CD4-positive, alpha-beta T cell treated with Interferon gamma for 1 hour (primary cell): ENCODE results near the gene NPR2.
A peak's percentile ranks its signal among the peaks of the same experiment; 100 is the strongest.

Experiments
- DNase-seq: peaks from one replicate; pipeline ENCODE4 v3.0.0-alpha.2; 2020

Gene NPR2

DNA sequence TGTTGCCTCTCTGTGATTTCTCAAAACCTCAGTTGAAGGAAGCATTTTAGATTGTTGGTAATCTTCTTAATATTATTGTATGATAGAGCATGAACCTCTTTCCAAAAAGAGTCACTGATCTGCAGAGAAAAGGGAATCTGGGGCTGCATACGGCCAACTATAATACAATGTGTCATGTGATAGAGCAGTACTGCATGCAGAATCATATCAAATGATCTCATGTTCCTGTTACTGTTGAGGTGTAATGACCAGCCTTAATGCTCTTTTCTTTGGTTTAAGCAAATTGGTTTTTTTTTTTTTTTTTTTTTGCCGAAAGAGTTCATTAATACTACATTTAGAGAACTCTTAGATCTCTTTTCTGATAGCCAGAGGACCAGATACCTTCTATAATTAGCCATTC, 24.4 kb upstream of the NPR2 start:
- no peak for DNase-seq

- DNase-seq = no peak
Measured at GRCh38 chr9:35767458-35767857, 23.9 kb upstream of the NPR2 start.

DNA sequence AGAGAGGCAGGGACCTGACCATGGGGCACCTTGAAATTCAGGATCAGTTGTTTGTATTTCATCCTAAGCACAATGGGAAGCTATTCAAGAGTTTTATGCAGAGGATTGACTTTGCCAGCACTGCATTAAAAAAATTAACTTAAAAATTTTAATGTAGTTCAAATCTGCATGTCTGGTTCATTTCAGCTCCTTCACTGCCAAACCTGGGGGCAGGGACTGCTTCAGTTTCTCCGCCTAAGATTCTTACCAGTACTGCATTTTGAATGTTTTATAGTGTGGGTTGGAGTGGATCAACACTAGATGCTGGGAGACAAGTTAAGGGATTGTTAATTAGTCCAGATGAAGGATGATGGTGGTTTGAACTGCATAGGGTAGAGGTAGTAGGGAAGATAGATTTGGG, 21.6 kb upstream of the NPR2 start:
- DNase-seq = no peak

- no peak for DNase-seq
Measured at GRCh38 chr9:35771075-35771433, 20.3 kb upstream of the NPR2 start.

DNA sequence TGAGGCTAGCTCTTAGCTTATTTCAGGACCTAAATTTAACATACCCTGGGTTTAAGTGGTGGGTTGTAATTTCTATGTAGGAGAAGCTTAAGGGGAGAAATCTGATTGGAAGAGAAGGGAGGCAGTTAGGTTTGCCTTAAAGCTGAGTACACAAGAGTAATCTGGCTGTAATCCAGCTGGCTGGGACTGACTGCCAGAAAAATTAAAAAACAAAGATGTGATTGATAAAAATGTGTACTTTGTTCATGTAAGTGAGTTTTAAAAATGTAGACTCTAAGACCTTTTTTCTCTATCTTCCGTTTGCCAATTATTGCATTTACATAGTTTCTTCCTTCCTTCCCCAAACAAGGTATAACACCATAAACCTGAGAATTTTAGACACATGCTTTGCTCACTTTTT, 19.9 kb upstream of the NPR2 start:
- no peak for DNase-seq

- DNase-seq = no peak
Measured at GRCh38 chr9:35771943-35772342, 19.4 kb upstream of the NPR2 start.

DNA sequence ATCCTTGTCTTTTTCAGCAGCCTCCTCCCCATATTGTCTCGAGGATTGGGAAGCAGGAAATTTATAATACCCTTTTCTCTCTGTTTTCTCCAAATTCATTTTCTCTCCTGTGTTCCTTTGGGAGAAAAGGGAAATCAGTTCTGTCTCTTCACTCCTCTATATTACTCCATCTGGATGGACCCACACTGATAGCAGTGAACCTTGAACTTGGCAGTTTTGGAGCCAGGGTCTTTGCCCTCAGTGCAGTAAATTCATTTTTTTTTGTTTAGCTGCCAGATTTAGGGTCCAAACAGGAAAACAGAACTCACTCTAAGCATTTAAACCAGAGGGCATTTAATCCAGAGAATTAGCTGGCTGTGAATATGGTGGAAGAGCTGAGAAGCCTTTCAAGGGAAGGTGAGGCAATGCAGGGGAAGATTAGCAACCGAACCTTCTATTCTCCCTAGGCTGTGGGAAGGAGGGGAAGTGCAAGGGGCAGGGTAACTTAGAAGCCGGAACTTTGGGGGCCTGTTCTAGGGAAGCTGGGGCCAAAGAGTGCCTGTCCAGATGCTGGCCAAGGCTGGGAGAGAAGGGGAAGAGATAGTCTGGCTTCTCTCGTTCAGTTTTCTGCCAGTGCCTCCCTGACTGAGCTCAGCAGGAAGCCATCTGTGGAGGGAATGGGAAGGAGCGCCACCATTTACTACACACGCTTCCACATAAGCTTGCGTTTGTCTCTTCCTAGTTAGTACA, 16.3 kb upstream of the NPR2 start:
- no peak for DNase-seq

DNA sequence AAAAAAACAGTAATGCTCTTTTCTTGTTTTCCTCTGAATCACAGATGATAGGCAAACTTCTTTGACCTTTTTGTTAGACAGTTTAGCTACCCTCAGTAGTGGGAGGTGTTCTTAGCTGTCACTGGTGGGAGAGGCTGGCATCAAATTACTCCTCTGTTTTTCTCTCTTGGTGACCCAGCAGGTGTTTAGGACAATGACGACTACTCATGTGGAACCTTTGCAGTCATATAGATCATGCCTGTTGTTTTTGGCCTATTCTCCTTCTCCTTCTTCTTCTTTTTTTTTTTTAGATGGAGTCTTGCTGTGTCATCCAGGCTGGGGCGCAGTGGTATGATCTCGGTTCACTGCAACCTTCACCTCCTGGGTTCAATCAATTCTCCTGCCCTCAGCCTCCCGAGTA, 15.4 kb upstream of the NPR2 start:
- DNase-seq = no peak

DNA sequence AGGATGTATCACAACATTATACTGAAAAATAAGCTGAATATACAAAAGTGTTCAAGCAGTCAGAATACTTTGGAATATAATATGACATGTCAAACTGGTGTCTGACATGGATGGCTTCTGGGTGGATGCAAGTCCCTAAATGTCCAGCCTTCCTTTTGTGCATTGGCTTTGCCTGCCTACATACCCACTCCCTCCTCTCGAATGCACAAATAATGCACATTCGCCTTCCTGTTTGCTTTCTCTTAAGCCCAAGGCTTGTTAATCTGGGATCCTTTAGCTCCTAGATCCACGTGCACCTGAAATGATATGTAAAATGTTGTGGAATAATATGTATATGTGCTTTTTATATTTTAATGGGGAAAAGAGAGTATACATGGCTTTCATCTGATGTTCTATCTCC, 12.9 kb upstream of the NPR2 start:
- DNase-seq = no peak

- DNase-seq = no peak
Measured at GRCh38 chr9:35781066-35781465, 10.3 kb upstream of the NPR2 start.

GRCh38 chr9:35783418-35783817, 8.0 kb upstream of the NPR2 start:
- no peak for DNase-seq

- no peak for DNase-seq
Measured at GRCh38 chr9:35789541-35789940, 1.9 kb upstream of the NPR2 start.

DNA sequence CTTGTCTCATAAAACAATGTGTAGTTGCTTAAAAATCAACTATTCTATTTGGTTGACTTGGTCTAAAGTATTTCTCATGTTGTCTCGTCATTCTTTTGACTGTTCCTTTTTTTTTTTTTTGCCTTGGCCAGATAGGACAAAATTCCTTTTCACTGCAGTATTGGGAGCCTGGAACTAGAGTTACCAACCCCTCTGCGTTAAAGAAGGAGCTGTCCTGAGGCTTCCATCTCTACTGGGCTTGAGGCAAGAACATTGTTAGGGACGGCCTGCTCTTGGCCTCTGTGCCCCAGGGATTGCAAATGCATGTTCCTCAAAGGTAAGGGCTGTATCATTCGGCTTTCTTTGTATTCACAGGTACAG, 1.4 kb upstream of the NPR2 start:
- no peak for DNase-seq

DNA sequence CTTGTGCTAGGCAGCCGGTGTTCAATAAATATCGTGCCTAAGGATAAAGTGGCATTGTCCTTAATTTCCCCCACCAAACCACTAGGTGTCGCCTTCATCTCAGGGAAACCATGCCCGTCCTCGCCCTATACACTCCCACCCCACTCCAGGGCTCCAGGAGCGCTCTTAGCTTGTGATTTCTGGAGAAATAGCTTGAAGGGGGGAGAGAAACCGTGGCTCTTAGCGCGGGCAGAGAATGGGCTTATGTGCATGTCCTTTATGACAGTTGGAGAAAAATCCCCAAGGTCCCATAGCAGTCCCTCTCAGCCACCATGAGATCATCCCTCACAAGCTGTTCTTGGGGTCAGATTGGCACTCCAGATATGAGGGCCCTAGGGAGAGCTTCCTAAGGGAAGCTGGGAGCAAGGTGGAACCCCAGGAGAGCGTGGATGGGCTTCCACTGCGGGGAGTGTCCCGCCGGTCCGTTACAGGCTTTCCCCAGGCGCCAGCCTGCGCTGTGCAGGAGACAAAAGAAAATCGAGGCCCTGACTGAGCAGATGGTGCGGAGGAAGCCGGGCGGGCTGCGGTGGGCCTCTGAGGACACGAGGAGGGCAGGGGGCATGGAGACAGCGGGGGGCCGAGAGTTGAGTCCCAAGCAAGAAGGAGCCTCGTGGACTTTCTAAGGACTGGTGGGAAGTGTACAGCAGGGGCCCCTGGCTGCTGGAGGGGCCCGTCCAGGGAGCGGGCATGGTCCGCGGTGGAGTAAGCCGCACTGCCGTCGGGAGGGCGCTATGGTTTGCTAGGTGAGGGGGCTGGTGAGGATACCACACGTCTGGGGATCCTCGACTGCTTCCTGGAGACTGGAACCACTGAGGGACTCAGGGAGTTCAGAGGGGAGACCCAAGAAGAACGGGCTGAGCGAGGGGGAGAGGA, 750 bp upstream of the NPR2 start:
- peak; percentile 50 for DNase-seq

DNA sequence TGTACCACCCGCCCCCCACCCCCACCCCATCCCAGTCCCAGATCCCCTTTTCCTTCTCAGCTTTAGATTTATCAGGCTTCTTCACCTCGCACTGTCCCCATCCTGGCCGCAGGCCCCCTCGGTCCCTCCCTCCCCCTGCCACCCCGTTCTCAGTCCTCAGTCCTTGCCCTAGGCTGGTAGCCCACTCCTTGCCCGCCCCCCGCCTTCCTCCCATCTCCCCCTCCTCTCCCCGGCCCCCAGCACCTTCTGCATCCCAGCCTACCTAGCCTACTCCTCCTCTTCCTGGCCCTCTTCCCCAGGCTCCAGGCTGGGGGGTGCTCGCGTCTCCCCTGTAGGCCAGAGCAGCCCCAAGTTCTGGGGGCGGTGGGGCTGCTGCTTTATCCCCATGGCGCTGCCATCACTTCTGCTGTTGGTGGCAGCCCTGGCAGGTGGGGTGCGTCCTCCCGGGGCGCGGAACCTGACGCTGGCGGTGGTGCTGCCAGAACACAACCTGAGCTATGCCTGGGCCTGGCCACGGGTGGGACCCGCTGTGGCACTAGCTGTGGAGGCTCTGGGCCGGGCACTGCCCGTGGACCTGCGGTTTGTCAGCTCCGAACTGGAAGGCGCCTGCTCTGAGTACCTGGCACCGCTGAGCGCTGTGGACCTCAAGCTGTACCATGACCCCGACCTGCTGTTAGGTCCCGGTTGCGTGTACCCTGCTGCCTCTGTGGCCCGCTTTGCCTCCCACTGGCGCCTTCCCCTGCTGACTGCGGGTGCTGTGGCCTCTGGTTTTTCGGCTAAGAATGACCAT, 828 bp downstream of the NPR2 start:
- DNase-seq = no peak

- DNase-seq = no peak
Measured at GRCh38 chr9:35792826-35793225, 1.4 kb downstream of the NPR2 start.

GRCh38 chr9:35793461-35793860, 2.1 kb downstream of the NPR2 start:
- DNase-seq = no peak

- DNase-seq = no peak
Measured at GRCh38 chr9:35795695-35796094, 4.3 kb downstream of the NPR2 start.

DNA sequence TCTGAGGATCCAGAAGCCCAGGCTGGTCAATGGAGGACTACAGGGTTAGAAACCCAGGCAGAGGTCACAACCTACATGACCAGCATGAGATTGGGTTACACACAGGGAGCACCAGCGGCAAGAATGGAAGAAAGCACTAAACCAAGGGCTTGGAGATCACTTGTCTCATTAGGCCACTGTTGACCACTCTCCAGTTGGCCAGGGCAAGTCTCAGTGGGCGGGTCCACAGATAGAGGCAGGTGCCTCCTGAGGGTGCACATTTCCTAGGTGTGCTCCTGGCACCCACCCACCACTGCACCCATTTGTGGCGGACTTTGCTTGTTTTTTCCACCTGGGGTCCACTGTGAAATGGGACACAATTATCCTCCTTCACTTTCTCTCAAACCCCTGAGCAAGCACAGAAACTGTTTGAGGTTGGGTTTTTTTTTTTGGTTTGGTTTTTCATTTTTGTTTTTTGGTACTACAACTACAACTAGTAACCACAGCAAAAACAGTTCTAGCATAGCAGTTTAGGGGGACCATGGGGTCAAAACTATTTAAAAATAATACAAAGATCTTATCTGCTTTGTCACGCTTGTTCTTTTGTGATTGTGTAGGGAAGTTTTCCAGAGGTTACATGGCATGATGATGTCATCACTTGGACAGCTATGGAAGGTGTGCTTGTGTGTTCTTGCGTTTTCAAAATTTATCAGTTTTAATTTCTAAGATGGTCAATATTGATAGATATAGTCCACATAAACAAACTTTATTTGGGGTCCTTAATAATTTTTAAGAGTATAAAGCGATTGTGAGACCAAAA, 6.1 kb downstream of the NPR2 start:
- no peak for DNase-seq

DNA sequence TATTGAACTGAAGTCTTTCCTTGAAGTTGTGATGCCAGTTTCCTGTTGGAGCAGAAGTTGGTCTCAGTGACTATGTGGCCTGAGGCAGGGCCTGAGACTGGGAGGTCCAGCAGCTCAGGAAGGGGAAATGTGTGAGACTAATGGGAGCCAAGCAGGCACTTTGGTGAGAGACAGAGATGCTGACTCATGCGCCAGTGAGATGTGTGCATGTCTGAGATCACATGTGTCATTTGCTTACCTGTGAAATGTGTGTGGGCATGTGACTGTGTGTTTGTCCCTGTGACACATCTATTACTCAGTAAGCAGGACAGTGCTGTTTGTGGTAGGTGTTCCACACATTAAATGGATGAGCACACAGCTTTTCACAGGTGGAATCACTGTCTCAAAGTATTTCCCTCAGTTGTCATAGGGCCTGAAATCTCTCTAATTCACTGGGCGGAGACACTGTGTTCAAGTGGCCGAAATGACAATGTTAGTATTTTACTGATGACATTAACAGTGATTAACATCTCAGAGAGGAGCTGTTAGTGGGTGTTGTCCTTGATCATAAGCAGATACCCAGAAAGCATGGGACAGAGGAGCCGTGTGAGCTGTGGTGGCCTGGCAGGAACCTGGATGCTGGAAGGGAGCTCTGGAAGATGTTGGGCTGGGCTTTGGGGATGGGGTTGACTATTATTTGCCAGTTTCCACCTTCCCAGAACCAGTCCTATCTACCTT, 7.4 kb downstream of the NPR2 start:
- no peak for DNase-seq

DNA sequence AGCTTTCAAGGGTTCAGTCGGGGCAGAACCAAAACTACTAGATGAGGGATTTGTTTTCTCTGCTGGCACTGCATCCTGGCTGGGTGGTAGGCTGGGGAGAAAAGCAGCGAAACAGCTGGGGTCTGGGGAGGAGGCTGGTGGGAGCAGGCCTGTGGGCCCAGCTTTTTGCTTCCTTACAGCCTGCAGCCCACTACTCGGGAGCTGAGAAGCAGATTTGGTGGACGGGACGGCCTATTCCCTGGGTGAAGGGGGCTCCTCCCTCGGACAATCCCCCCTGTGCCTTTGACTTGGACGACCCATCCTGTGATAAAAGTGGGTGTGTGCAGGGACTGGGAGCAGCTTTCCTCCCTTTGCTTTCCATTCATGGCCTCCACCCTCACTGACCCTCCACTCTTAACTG, 9.1 kb downstream of the NPR2 start:
- DNase-seq = no peak
